ENCODE data around the gene RCSD1.
A peak's percentile ranks its signal among the peaks of the same experiment; 100 is the strongest.

Gene RCSD1

DNA sequence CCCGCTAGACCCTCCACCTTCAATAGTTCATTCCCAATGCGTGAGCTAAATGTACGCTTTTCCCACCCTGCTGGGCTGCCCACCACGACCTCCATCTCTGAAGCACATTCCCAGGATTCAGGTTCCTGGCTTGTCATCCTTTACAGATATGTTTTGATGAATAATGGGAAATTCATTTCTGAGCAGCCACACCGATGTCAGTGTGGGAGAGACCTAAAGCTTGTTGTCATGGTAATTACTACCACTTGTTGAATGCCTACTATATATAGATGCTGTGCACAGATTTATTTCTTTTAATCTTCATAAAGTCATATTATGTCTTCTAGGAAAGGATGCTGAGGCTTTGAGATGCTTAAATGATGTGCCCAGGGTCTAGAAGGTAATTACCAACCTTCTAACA lies 8.0 kb downstream of the RCSD1 start:
- no peak for TF ChIP-seq JUND (IDR thresholded peaks at IDR 0.05; ENCODE audit: low read depth)
- in situ Hi-C loops (cut with HindIII; ENCODE audit: low pct_unique_long_range_greater_than_20kb, low sequenced_read_pairs): no loop called here
- no peak for DNase-seq (ENCODE audit: low read depth in 1 of 2, low spot score in 1 of 2)

DNA sequence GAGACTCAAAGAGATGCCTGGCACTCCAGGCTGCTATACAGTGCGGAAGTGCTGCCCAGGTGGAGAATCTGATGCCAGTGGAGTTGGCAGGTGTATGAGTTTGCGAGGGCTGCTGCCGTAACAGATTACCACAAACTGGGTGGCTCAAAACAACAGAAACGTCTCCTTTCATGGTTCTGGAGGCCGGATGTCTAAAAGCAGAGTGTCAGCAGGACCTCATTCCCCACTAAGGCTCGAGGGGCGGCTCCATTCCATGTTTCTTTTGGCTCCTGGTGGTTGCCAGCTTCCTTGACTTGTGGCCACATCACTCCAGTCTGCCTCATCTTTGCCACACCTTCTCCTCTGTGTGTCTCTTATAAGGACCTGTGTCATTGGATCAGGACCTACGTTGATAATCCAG lies 10.0 kb downstream of the RCSD1 start:
- no peak for DNase-seq (ENCODE audit: low read depth in 1 of 2, low spot score in 1 of 2)
- no peak for TF ChIP-seq JUND (IDR thresholded peaks at IDR 0.05; ENCODE audit: low read depth)
- in situ Hi-C loops (cut with HindIII; ENCODE audit: low pct_unique_long_range_greater_than_20kb, low sequenced_read_pairs): no loop called here

DNA sequence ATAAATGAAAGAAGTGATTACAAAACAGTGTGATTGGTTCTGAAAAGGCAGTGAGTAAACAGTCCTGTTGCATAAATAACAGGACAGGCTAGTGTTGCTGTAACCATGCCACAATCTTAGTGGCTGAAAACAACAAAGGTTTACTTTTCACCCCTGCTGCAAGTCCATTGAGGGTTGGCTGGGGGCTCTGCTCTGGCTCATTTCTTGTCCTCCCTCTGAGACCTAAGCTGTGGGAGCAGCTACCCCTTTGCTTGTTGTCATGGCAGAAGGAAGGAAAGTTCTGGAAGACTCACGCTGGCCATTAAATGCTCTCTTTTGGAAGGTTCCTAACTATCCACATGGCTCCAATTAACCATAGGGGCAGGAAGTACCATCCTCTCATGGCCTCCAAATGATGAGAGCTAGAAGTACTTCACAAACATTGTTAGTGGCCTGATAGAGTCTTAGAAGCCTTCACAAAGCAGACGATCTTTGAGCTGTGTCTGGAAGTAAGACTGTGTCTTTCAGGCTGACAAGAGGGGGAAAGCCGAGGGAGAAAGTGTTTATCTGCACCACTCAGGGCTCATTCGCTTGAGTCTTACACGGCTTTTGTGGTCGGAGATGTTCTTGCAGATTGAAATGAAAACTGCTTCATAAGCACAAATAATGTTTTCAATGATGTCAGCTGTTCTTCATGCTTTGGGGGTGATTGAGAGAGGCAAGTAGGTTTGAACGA lies 11.9 kb downstream of the RCSD1 start:
- in situ Hi-C loops (cut with HindIII; ENCODE audit: low pct_unique_long_range_greater_than_20kb, low sequenced_read_pairs): no loop called here
- TF ChIP-seq JUND (IDR thresholded peaks at IDR 0.05; ENCODE audit: low read depth): no peak
- DNase-seq (ENCODE audit: low read depth in 1 of 2, low spot score in 1 of 2): no peak

DNA sequence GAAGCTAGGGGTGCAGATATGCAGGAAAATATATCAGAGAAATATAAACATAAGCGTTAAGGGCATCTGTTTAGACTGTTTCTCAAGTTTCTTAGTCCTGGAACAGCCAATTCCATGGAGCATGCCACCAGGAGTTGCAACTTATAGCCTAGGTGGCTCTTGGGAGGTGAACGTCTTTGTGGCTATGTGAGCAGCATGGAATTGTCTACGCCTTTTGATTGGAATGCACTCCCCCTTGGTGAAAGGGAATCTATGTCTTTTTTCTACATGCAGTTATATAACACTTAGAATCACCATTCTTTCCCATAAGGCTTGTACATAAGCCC lies 12.4 kb downstream of the RCSD1 start:
- in situ Hi-C loops (cut with HindIII; ENCODE audit: low pct_unique_long_range_greater_than_20kb, low sequenced_read_pairs): no loop called here
- DNase-seq (ENCODE audit: low read depth in 1 of 2, low spot score in 1 of 2): no peak
- no peak for TF ChIP-seq JUND (IDR thresholded peaks at IDR 0.05; ENCODE audit: low read depth)

DNA sequence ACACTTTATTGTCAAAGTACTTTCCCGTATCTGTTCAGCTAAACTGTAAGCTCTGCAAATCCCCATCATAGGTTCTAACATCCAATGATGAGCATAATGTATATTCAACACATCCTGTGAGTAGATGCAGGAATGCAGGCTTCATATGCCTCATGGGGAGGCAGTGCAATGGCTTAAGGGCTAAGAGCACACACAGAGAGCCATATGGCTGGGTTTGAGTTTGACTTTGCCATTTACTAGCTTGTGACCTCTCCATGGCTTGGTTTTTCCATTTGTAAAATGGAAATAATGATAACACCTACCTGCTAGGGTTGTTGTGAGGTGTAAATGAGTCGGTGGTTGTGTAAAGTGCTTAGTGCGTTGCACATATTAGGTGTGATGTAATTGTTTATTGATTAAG lies 13.4 kb downstream of the RCSD1 start:
- in situ Hi-C loops (cut with HindIII; ENCODE audit: low pct_unique_long_range_greater_than_20kb, low sequenced_read_pairs): no loop called here

DNA sequence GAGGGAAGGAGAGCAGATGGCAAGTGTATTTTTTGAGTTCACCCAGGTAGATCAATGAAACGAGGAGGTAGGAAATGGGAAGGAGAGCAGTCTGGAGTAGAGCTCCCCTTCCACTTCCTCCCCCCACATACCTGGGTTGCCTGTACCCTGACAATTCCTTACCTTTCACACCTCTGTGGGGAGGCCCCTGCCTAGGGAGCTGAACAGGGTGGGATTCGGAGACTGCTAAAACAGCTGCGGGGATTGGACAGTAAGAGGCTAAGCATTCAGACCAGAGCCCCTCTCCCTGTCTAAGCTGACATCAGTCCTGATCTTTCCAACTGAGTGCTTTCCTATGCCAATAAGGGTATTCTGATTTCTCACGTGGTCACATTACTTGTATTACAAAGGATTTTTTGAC lies 14.5 kb downstream of the RCSD1 start:
- no peak for TF ChIP-seq JUND (IDR thresholded peaks at IDR 0.05; ENCODE audit: low read depth)
- in situ Hi-C loops (cut with HindIII; ENCODE audit: low pct_unique_long_range_greater_than_20kb, low sequenced_read_pairs): no loop called here
- DNase-seq (ENCODE audit: low read depth in 1 of 2, low spot score in 1 of 2): no peak

More for the DNA sequence above, 13.4 kb downstream of the RCSD1 start:
- TF ChIP-seq JUND (IDR thresholded peaks at IDR 0.05; ENCODE audit: low read depth): no peak
- DNase-seq (ENCODE audit: low read depth in 1 of 2, low spot score in 1 of 2): no peak

DNA sequence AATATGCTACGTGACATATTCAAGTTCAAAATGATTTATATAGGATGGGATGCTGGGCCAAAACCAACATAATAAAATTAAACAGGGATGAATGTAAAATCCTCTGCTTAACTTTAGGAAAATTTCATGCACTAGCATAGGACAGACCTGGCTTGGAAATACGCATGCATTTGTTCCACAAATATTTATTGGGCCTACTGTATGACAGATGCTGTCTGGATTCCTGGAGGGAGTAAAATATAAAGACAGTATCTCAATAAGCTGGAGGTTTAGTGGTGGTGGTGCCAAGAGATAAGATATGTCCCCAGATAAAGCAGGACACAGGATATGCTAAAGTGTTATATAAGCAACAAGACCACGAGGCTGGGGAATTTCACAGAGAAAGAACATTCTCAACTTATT lies 15.1 kb downstream of the RCSD1 start:
- no peak for TF ChIP-seq JUND (IDR thresholded peaks at IDR 0.05; ENCODE audit: low read depth)
- no peak for DNase-seq (ENCODE audit: low read depth in 1 of 2, low spot score in 1 of 2)
- in situ Hi-C loops (cut with HindIII; ENCODE audit: low pct_unique_long_range_greater_than_20kb, low sequenced_read_pairs): no loop called here

DNA sequence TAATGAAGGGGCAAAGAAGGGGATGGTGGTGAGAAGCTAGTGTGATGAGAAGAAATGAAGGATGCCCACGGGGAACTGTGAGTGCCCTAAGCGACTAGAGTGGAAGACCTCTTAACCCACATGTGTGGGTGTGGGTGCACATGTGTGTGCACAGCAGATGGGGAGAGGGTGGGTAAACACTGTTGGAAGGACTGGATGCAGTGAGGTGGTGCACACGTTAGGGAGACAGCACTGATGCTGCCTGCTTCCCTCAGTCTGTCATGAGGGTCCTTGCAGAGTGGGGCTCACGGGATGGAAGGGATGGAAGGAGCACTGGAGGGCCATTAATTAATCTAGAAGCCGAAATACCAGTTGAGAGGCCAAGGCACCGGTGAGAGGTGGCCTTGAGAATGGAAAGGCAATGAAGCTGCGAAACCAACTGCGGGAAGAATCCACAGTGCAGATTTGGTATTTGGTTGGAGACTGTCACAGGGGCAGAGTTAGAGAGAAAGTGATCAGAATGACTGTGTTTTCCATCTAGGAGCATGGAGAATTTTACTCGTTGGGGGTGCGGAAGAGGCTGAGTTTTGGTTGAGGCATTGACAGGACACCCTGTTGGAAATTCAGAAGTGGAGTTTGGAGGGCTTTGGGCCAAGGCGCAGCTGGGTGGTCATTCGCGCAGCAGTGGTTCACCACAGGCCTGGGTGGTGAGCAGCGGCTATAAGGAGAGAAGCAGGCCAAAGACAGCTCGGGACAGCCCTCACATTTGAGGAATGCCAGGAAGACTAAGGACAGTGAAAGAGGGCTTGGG lies 15.8 kb downstream of the RCSD1 start:
- no peak for TF ChIP-seq JUND (IDR thresholded peaks at IDR 0.05; ENCODE audit: low read depth)
- DNase-seq (ENCODE audit: low read depth in 1 of 2, low spot score in 1 of 2): no peak
- in situ Hi-C loops (cut with HindIII; ENCODE audit: low pct_unique_long_range_greater_than_20kb, low sequenced_read_pairs): no loop called here

DNA sequence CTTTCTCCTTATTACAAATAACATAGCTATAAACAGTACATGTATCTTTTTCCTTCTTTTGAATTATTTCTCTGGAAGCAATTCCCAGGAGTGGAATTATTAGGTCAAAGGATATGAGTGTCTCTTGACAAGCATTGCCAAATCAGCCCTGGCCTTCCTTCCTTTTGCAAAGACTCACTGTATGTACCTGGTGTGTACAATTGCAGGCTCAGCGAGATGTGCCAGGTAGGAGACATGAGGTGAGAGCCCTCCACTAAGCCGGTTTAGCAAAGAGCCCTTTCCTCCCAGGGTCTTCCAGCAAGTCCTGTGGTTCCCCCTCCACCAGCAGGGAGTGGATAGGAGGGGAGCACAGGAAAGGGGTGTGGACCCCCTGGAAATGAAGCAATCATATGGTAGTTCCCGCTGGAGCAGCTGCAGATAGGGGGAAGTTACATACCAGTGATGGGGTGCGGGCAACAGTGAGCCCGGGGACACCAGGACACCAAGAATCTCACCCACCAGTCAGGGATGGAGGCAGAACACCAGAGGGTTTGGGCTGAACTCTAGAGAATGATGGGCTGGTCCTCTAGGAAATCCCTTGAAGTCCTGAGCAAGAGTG lies 18.3 kb downstream of the RCSD1 start:
- no peak for TF ChIP-seq JUND (IDR thresholded peaks at IDR 0.05; ENCODE audit: low read depth)
- in situ Hi-C loops (cut with HindIII; ENCODE audit: low pct_unique_long_range_greater_than_20kb, low sequenced_read_pairs): no loop called here
- DNase-seq (ENCODE audit: low read depth in 1 of 2, low spot score in 1 of 2): no peak

DNA sequence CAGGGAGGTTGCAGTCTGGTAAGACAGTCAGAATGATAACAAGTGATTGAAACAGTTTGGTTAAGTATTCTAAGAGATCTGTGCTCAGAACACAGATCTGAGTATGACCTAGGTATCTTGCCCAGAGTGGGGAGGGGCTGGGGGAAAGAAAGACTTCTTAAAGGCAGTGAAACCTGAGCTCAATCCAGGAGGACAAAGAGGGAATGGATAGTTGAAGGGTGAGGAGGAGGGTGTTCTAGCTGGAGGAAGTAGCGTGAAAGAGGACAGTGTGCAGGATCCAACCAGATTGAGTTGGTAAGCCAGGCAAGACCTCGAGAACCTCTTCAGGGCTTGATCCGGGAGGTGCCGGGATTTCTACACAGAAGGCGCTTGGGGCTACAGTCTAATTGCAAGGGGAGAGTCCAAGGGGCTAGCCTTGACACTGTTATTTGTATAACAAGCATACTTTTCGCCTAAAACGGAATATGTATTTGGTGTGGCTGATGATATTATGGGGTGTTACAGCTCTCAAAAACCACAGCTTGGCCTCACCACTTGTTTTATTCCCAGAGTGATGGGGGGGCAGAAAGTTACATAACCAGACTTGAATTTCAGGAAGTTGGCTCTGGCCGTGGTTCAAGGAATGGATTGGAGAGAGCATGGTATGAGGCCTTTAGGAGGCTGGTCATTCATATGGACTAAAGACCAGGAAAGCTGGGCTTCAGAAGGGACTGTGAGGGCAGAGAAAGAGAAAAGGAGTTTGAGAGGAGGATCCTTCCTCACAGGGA lies 19.1 kb downstream of the RCSD1 start:
- in situ Hi-C loops (cut with HindIII; ENCODE audit: low pct_unique_long_range_greater_than_20kb, low sequenced_read_pairs): no loop called here
- no peak for TF ChIP-seq JUND (IDR thresholded peaks at IDR 0.05; ENCODE audit: low read depth)
- peak; percentile 41 to 86 for DNase-seq (ENCODE audit: low read depth in 1 of 2, low spot score in 1 of 2)

DNA sequence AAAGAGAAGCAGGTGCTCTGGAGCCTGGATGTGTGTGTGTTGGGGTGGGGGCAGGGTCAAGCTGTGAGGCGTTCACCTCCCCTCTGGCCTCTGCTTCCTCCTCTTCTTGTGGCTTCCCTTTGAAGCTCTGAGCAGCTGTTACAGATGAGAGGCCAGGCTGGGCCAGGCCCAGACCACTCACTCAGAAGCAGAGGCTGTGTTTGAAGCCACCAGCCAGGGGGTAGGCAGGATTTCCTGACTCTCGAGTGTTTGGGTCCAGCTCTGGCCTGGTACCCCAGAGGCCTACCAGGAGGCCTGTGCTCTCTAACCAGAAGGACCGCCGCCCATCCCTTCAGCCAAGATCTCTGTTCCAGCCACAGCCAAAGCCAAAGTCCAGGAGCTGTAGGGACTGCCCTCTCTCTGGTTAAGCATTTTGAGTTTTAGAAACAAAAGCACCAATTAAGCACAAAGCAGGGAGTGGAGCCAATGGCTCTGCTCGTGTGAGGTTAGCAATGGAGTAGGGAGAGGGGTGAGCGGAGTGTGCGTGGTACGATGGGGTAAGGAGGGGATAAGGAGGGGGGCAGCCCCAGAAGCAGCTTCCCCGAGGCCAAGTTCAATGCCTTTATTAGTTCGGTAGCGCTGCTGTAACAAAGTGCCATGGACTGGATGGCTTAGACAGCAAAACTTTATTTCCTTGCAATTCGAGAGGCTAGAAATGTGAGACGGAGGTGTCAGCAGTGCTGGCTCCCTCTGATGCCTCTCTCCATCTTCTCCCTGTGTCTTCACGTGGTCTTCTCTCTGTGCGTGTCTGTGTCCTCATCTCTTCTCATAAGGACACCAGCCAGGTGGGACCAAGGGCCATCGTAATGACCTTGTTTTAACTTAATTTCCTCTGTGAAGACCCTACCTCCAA lies 20.5 kb downstream of the RCSD1 start:
- DNase-seq (ENCODE audit: low read depth in 1 of 2, low spot score in 1 of 2): no peak

More for the DNA sequence above, 20.5 kb downstream of the RCSD1 start:
- TF ChIP-seq JUND (IDR thresholded peaks at IDR 0.05; ENCODE audit: low read depth): no peak
- in situ Hi-C loops (cut with HindIII; ENCODE audit: low pct_unique_long_range_greater_than_20kb, low sequenced_read_pairs): no loop called here

All from T47D (cell line).